K562 (cell line): Measurements from ENCODE around the gene RBM4B. TPM values are rescaled to one million over a fixed set of nuclear protein-coding genes. Genes with fewer than 3 reads are reported as not detected.

Source experiments
- ARID4B ChIP-seq: sonication (generic); formaldehyde crosslinking; IDR thresholded peaks from 2 replicates; pipeline ENCODE4 v1.8.0; 2022; ENCODE audit warnings: mild to moderate bottlenecking, missing genetic modification reagents
- CBX5 ChIP-seq: IDR thresholded peaks from 2 replicates; pipeline ENCODE4 v1.6.1; 2014; ENCODE audit warnings: low read depth, borderline replicate concordance
- EZH2 ChIP-seq: IDR thresholded peaks from 2 replicates; pipeline ENCODE4 v1.6.1; 2012; ENCODE audit warnings: low read depth, mild to moderate bottlenecking, inconsistent platforms, low read length, borderline replicate concordance
- GATA2 ChIP-seq: sonication (generic); formaldehyde crosslinking; IDR thresholded peaks from 2 replicates; pipeline ENCODE4 v1.4.0; 2020; ENCODE audit warnings: mild to moderate bottlenecking, missing genetic modification reagents
- GTF3C2 ChIP-seq: IDR thresholded peaks from 3 replicates; pipeline ENCODE4 v1.6.1; 2011; ENCODE audit warnings: borderline replicate concordance, mild to moderate bottlenecking, moderate library complexity; ENCODE audit not compliant: insufficient read length; ENCODE audit errors: extremely low read depth
- MEF2A ChIP-seq: IDR thresholded peaks from 2 replicates; pipeline ENCODE4 v1.6.1; 2011; ENCODE audit warnings: low read depth, mild to moderate bottlenecking, low read length, moderate library complexity; ENCODE audit not compliant: control insufficient read depth
- SRSF3 ChIP-seq: fragments of 200-400 bp; formaldehyde crosslinking; IDR thresholded peaks from 2 replicates; pipeline ENCODE4 v1.6.1; 2016; ENCODE audit warnings: mild to moderate bottlenecking, low read length, moderate library complexity; ENCODE audit not compliant: insufficient read depth
- TEAD1 ChIP-seq, 2 experiments: fragments of 450-650 bp in 1 of 2; sonication (generic) in 1 of 2; formaldehyde crosslinking; IDR thresholded peaks; 2 replicates each; pipeline versions ENCODE4 v1.4.0 to v1.8.0; 2020 to 2022; ENCODE audit warnings: mild to moderate bottlenecking in 2 of 2, missing genetic modification reagents in 1 of 2
- THRA ChIP-seq: fragments of 450-650 bp; IDR thresholded peaks from 2 replicates; pipeline ENCODE4 v1.6.1; 2017; ENCODE audit warnings: mild to moderate bottlenecking, moderate library complexity
- WHSC1 ChIP-seq: IDR thresholded peaks from one replicate; pipeline ENCODE4 v1.6.1; 2012; ENCODE audit warnings: low read length, control low read depth, inconsistent platforms
- ZFP36 ChIP-seq: fragments of 150-350 bp; IDR thresholded peaks from 2 replicates; pipeline ENCODE4 v1.6.1; 2018; ENCODE audit warnings: low read length, low read depth; ENCODE audit not compliant: partially characterized antibody
- polyA plus RNA-seq, 8 experiments: library from polyadenylated mRNA; depleted of rRNA in 4 of 8; stranded (reverse) in 5 of 8; unstranded in 3 of 8; fragments of >200 nt; fragmentation: Nextera tagmentation in 2 of 8; fragmentation: Illumina TruSeq in 1 of 8; extraction: Ambion mirVana in 2 of 8; extraction: Trizol in 1 of 8; gene quantifications; 2 replicates each; pipeline versions ENCODE4 v1.2.1 to v1.2.3, GENCODE V29; 2011 to 2014; ENCODE audit warnings: inconsistent platforms in 1 of 8, missing spikeins in 1 of 8
- total RNA-seq, 7 experiments: library from RNA; depleted of rRNA in 6 of 7; stranded (reverse); fragments of >200 nt in 6 of 7; fragmentation: Illumina TruSeq in 2 of 7; extraction: Trizol in 2 of 7; gene quantifications; 2 replicates each; pipeline versions ENCODE4 v1.2.1 to v1.2.3, GENCODE V29; 2011 to 2021; ENCODE audit warnings: low replicate concordance in 1 of 7
- TF ChIP-seq, protein P1 (sequence below): fragments of 450-650 bp; formaldehyde crosslinking; IDR thresholded peaks from 2 replicates; pipeline ENCODE4 v1.4.0; 2022; ENCODE audit warnings: missing genetic modification characterization

Gene RBM4B
- total and polyA plus RNA-seq, 9 of the 15 experiments (the other 6 are each of a cell fraction or from before 2014, with no cell fraction given): 14.6 to 39.9 (median 23.3) TPM

- TF ChIP-seq GTF3C2 (no peak), MEF2A (no peak), THRA (no peak), WHSC1 (no peak), GATA2 (no peak), ARID4B (no peak), ZFP36 (no peak), TEAD1 (CRISPR knock-in tag; IDR thresholded peaks at IDR 0.05) (no peak), CBX5 (no peak), SRSF3 (no peak), EZH2 (no peak)
- TF ChIP-seq, protein P1, sequence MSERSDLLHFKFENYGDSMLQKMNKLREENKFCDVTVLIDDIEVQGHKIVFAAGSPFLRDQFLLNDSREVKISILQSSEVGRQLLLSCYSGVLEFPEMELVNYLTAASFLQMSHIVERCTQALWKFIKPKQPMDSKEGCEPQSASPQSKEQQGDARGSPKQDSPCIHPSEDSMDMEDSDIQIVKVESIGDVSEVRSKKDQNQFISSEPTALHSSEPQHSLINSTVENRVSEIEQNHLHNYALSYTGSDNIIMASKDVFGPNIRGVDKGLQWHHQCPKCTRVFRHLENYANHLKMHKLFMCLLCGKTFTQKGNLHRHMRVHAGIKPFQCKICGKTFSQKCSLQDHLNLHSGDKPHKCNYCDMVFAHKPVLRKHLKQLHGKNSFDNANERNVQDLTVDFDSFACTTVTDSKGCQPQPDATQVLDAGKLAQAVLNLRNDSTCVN (CRISPR knock-in tag): no peak
These were observed 17.9 kb downstream of the RBM4B start (continued) for GRCh38 chr11:66659763-66660162.
